Stimulated activated CD8-positive, alpha-beta memory T cell treated with anti-CD3 and anti-CD28 coated beads, Interleukin-15, amount 100 ng/mL, for 48 hours (primary cell): Measurements from ENCODE around the gene MCCC1.
"Not testable (repeated sequence)": the region's sequence is repeated elsewhere in the genome, so short reads cannot be mapped to it uniquely, and the experiment has no call there.

Experiments used
- DNase-seq, 2 donors: peaks; one replicate each; pipeline ENCODE4 v3.0.0-alpha.2; 2020; ENCODE audit warnings: low read depth in 2 of 2

MCCC1 gene

DNA sequence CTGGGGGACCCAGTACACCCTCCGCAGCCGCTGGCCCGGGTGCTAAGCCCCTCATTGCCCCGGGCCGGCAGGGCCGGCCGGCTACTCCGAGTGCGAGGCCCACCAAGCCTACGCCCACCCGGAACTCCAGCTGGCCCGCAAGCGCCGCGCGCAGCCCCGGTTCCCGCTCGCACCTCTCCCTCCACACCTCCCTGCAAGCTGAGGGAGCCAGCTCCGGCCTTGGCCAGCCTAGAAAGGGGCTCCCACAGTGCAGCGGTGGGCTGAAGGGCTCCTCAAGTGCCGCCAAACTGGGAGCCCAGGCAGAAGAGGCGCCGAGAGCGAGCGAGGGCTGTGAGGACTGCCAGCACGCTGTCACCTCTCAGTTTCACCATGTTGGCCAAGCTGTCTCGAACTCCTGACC lies 4.7 kb upstream of the MCCC1 start:
- DNase-seq: not testable (repeated sequence)

DNA sequence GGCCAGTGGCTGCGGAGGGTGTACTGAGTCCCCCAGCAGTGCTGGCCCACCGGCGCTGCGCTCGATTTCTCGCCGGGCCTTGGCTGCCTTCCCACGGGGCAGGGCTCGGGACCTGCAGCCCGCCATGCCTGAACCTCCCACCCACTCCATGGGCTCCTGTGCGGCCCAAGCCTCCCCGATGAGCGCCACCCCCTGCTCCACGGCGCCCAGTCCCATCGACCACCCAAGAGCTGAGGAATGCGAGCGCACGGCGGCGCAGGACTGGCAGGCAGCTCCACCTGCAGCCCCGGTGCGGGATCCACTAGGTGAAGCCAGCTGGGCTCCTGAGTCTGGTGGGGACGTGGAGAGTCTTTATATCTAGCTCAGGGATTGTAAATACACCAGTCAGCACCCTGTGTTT lies 1.7 kb upstream of the MCCC1 start:
- not testable (repeated sequence) for DNase-seq

DNA sequence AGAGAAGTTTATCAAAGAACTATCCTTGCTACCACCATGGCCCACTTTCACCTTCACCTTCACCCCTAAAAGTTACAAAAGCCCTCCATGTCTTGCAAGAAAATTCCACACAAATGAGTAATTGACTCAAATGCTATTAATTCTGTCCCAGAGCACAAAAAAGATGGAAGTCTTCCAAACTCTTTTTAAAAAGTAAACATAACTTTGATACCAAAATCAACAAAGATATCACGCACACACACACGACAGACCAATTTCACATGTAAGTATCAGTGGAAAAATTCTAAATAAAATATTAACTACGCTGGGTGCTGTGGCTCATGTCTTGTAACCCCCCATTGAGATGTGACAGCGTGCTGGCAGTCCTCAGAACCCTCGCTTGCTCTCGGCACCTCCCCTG lies 1.1 kb upstream of the MCCC1 start:
- DNase-seq: no peak

DNA sequence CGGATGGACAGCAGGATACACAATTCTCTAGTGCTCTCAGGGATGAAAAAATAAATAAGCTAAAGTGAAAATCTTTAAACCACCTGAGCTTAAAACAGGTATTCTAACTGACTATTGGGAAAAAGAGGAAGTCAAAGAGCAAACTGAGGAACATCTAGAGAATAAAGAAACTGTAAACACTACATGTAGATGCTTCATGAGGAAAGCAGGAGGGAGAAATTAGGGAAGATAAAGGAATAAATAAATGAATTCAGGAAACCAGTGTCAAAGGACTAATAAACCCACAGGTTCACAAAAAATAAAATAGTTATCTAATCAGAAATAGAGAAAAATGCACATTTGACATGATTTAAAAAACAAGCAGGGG lies 525 bp upstream of the MCCC1 start:
- no peak for DNase-seq

DNA sequence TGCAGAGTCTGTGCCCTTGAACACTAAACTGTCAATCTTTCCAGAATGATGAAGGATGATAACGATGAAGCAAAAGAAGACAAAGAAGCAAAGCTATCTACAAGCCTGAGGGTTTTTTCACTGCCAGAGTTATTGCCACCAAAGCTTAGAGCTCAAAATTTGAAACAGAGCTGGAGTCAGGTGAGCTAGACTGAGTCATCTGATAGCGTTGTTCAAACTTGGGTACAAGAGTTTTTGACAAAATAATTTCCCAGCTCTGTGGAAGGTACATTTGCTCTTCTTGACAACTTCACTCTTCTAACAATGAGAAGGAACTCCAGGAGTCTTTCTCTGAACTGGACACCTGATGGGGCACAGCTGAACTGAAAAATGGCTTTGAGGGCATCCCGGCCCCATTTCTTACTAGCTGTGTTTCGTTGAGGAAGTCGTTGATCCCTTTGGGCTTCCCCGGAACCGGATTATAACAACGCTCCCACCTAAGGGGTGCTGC lies 715 bp downstream of the MCCC1 start:
- no peak for DNase-seq

DNA sequence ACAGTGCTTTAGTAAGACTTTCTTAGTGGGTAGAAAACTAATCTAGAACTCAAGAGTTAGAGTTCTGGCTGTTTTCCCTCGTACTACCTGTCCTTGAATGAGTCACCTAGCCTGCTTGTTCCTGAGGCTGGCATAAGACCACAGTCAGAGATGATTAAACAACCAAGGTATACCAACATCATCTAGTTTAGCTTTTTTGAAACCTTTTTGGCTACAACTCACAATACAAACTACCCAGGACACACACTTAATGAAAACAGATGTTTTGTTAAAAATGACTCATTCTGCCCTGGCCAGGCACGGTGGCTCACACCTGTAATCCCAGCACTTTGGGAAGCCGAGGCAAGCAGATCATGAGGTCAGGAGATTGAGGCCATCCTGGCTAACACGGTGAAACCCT lies 4.6 kb downstream of the MCCC1 start:
- no peak for DNase-seq

DNA sequence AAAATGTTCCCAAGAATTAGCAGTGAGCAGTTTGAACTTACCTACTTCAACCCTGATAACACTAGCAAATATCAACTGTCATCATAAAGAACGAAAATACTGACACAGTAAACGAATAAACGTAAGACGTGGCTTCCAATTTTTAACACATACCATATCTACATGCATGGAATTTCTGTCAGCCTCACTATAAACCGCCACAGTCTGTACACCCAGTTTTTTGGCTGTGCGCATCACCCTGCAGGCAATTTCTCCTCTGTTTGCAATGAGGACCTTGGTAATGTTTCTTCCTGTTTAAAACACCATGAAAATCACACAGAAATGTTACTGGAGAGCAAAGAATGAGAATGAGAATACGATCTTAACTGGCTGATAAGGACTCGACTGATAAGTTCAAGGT lies 7.0 kb downstream of the MCCC1 start:
- DNase-seq: no peak

DNA sequence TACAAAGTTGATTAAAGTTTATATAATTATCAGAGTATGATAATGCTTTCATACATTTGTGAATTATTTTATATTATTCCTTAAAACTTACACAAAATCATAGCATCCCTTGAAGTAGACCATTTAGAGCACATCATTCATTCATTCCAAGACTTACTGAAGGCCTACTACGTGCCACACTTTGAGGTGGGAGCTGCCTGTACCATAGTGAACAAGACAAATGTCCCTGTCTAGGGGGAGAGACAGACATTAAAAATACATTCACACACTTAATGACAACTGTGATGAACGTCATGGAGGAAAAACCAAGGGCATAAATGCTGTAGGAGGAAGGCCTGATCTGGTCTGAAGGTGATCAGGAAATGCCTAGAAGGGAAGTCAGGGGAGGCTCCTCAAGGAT lies 12.1 kb downstream of the MCCC1 start:
- no peak for DNase-seq

DNA sequence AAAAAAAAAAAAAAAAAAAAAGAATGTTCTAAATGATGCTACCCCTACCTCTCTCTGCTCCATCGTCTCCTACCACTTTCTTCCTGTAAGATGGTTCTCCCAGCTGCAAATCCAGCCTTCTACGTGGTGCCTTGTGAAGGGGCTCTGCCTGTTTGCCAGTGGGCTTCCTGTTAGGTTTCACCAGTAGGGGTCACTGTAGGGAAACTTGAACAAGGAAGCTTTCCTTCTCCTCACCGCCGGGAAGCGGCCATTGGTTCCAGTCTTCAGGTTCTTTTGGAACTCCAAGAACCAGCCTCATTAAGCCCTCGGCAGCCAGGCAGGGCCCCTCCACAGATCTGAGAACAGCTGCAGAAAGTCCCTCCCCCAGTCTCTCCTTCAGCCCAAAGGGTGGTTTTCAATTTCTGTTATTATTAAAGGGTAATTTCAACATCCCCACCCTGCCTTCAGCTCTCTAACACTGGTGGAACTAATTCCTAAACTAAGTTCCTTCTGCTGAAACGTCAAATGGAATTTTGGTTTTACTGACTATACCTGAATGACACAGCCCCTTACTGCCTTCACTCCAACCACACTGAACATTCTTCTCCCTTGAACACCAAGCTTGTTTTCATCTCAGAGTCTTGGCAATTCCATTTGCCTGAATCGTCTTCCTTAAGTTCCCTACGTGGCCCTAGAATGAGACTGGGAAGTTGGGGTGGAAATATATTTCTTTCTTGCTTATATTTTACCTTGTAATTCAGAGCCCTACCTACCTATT lies 13.5 kb downstream of the MCCC1 start:
- no peak for DNase-seq

DNA sequence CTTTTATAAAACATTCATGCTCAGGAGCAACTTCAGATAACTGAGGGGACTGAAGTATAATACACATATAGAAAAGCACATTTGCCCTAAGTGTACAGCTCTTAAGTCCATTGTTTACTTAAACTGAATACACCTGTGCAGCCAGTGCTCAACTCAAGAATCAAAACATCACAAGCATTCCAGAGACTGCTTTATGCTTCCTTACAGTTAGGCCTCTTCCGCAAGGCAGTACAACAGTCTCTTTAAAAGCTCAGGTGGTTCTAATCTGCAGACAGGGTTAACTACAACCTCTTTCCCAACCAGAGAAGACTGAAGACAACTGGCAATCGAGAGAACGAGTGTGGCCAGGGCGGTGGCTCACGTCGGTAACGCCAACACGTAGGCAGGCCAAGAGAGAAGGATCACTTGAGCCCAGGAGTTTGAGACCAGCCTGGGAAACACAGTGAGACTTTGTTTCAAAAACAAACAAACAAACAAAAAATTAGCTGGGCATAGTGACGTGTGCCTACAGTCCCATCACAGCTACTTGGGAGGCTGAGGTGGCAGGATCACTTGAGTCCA lies 16.9 kb downstream of the MCCC1 start:
- no peak for DNase-seq

DNA sequence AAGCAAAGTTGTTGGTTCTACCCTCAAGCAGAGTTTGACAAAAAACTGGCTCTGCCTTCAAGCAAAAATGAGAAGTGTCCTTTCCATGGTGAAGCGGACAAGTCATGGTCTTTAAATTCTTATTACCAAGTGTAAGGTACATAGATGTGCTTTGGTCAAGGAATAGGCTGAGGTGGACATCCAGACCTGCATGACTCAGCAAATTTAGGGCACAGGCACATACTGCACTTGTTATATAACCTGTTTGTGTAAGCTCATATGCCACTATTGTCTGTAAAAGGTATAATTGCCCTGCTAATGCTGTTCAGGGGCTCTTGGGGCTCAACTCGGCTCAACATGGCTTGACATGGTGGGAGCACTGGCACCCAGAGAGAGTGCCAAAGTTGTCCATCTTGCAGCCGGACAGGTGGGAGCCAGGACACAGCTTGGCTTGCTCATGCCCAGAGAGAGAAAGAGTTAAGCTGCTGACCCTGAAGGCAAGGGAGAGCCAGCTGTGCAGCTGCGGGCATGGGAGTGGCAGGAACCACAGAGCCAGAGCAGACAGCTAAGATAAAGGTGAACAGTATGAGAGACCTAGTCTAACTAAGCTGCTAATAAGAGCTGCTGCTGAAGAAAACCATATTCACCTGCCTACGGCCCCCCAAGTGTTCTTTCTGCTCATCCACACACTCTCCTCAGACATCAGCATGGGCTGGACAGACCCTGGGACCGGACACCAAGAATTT lies 17.7 kb downstream of the MCCC1 start:
- no peak for DNase-seq

DNA sequence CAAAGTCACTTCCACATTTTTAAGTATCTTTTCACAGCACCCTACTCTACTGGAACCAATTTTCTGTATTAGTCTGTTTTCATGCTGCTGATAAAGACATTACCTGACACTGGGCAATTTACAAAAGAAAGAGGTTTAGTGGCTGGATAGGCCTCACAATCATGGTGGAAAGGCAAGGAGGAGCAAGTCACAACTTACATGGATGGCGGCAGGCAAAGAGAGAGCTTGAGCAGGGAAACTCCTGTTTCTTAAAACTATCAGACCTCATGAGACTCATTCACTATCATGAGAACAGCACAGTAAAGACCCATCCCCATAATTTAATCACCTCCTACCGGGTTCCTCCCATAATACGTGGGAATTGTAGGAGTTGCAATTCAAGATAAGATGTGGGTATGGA lies 18.7 kb downstream of the MCCC1 start:
- no peak for DNase-seq

DNA sequence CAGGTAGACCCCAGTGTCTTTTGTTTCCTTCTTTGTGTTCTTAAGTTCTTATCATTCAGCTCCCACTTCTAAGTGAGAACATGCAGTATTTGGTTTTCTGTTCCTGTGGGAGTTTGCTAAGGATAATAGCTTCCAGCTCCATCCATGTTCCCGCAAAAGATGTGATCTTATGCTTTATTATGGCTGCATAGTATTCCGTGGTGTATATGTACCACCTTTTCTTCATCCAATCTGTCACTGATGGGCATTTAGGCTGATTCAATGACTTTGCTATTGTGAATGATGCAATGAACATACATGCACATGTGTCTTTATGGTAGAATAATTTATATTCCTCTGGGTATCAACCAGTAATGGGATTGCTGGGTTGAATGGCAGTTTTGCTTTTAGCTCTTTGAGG lies 24.4 kb downstream of the MCCC1 start:
- DNase-seq: no peak

DNA sequence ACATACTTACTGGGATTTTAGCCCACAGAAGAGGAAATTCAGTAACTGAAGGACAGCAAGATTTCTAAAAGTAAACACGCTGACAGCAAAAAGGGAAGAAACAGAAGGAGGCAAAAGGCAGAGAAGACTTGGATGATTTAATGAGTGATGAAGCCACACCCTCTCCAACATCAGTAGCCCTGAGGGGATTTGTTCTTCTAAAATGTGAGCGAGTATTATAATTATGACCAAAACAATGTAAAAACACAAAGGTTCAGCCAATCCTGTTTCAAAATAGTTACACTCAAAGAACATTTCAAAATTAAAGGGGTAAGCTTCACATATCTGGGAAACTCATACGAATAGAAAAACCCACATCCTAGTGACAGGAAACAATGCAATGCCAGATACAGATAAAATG lies 25.0 kb downstream of the MCCC1 start:
- DNase-seq: no peak

DNA sequence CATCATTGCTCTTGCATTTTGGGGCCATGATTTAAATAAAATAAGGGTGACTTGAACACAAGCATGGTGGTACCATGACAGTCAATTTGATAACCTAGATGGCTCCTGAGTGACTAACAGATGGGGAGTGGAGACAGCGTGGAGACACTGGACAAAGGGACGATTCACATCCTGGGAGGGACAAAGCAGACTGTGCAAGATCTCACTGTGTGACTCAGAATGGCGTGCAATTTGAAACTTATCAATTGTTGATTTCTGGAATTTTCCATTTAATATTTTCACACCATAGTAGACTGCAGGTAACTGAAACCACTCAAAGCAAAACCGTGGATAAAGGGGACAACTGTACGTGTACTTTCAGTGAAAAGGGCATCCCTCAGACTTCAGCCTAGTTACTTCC lies 25.5 kb downstream of the MCCC1 start:
- DNase-seq: no peak

DNA sequence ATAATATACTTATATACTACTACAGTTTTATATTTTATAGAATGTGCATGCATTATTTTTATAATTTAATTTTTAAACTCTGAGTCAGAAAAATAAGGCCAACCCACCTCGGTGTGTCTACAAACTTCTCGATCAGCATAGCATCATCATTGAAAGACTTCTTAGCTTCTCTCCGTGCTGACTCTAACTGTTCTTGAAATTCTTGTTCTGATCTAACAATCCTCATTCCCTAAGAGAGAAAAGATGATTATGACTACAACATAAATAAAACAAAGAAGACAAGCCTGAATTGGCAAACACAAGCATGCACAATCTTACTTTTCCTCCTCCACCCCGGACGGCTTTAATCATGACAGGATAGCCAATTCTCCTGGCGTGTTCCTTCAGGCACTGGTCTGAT lies 28.4 kb downstream of the MCCC1 start:
- no peak for DNase-seq

DNA sequence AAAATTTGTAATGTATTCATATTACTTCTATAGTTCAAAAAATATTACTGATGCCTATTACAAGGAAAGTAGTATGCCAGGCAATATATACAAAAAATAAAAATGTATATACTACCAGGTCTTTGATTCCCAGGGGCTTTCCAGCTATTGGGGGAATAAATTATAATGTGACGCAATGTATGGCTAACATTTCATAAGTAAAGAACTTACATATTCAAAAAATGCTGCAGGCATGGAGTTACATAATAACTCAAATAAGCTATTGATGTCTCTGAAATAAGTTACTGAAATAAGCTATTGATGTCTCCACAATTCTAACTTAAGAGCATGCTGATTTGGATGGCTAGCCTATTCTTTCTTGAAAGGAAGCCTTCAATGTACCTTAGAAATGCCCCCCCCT lies 30.2 kb downstream of the MCCC1 start:
- no peak for DNase-seq

DNA sequence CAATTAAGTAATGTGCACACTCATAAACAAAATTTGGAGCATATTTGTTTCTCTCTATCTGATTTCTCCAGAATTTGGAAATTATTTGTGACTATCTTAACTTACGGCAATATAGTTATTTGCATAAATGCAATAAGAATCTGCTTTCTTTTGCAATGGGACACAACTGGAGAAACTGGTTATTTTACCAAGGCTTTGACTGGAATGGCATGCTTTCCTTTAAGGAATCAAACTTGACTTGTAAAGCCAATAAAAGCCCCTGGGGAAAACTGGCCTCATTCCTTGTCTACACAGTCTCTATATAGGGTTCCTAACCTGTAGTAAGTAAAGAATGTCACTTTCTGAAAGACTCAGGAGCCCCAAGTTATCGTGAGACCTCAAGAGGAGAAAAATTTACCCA lies 32.4 kb downstream of the MCCC1 start:
- not testable (repeated sequence) for DNase-seq

DNA sequence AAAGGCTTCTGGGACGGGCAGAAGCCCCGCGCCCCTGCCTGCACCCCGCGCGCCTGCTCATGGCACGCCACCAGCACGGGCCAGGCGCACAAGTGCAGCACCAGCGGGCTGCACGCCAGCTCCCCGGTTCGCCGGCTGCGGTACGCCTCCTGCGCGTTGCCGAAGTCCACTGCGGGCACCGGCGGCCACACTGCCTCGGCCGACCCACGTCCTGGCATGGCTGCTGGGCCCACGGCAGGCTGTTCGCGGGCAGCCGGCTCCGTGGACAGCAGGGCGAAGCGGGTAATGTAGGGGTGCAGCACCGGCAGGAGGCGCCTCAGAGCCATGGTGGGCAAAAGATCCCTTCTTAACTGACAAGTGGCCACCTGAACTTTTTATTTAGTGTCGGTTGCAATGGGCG lies 34.8 kb downstream of the MCCC1 start:
- no peak for DNase-seq

DNA sequence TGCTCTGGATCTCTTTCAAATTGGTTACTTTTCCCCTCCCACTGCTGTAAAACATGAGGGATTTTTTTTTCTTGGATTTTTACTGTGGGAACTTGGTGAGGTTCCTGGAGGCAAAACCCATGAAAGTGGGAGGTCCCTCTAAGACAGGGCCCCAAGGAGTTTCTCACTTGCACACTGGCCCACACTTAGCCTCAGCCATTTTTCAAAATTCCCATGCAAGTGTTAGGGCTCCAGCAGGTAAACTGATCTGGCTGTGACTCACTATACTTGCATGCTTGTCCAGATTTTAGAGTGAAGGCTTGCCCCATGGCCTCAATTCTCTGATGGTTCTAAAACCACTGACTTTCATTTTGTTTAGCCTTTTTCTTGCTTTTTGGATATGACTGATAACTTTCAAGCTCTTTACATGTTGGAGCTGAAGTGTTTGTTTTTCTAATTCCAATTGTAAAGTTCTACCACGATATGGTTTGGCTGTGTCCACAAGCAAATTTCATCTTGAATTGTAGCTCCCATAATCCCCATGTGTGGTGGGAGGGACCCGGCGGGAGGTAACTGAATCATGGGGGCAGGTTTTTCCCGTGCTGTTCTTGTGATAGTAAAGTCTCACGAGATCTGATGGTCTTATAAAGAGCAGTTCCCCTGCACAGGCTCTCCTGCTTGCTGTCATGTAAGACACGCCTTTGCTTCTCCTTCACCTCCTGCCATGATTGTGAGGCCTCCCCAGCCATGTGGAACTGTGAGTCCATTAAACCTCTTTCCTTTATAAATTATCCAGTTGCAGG lies 37.7 kb downstream of the MCCC1 start:
- DNase-seq: no peak

DNA sequence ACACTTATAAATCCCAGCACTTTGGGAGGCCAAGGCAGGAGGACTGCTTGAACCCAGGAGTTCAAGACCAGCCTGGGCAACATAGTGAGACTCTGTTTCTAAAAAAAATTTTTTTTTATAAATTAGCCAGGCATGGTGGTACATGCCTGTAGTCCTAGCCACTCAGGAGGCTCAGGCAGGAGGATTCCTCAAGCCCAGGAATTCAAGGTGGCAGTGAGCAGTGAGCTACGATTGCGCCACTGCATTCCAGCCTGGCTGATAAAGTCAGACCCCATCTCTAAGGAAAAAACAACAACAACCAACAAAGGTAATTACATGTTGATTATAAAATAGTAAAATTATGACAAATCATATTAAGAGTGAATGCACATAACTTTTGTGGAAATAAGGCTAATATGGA lies 40.9 kb downstream of the MCCC1 start:
- no peak for DNase-seq

DNA sequence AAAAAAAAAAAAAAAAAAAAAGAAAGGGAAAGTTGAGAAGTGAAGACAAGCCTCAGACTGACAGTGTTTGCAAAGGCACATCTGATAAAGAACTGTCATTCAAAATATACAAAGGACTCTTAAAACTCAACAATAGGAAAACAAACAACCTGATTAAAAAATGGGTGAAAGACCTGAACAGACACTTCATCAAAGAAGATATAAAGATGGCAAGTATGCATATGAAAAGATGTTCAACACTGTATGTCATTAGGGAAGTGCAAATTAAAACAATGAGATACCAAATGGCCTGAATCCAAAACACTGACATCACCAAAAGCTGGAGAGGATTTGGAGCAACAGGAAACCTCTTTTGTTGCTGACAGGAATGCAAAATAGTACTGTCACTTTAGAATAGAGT lies 48.6 kb downstream of the MCCC1 start:
- DNase-seq: no peak
